Raji (cell line): ENCODE results near the gene FASN.

Experiments used
- POLR2A ChIP-seq: IDR thresholded peaks from 2 replicates; pipeline ENCODE4 v1.6.1; 2011; ENCODE audit warnings: low read depth, low read length, control low read depth; ENCODE audit not compliant: insufficient read depth

FASN gene

DNA sequence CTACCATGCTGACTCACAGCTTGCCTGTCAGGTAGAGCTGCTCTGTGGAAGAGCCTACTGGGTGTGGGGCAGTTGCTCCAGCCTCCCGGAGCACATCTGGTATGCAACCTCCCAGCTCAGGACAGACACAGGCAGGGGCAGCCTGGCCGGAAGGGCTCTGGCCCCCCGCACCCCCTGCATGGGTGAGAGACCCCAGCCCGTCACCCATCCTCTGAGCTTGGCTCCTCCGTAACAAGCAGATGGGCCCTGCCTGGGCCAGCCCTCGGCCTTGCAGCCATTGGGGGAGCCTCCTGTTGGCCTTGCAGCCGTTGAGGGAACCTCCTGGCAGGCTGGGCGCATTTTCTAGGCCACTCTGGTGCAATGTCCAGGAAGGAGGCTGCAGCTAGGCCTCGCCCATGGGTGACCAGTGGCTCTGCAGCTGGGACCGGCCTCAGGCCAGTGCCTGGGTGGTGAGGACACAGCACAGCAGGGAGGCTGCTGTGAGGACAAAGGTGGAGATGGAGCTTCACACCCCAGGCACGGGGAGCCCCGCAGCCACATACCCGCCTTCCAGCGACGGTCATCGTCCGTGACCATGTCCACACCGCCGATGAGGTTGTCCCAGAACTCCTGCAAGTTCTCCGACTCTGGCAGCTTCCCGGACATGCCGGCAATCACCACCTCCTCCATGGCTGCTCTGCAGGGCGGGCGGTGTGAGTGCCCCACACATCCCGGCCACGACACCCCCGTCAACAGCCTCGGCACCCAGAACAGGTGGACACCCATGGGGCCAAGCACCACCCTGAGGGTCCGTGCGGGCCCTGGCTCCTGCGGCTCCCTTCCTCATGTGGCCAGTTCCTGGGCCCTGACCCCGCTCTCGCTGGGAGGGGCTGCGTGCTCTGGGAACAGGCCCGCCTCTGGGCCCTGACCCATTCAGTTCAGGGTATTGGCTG is 2.0 kb downstream of the FASN start:
- no peak for TF ChIP-seq POLR2A

DNA sequence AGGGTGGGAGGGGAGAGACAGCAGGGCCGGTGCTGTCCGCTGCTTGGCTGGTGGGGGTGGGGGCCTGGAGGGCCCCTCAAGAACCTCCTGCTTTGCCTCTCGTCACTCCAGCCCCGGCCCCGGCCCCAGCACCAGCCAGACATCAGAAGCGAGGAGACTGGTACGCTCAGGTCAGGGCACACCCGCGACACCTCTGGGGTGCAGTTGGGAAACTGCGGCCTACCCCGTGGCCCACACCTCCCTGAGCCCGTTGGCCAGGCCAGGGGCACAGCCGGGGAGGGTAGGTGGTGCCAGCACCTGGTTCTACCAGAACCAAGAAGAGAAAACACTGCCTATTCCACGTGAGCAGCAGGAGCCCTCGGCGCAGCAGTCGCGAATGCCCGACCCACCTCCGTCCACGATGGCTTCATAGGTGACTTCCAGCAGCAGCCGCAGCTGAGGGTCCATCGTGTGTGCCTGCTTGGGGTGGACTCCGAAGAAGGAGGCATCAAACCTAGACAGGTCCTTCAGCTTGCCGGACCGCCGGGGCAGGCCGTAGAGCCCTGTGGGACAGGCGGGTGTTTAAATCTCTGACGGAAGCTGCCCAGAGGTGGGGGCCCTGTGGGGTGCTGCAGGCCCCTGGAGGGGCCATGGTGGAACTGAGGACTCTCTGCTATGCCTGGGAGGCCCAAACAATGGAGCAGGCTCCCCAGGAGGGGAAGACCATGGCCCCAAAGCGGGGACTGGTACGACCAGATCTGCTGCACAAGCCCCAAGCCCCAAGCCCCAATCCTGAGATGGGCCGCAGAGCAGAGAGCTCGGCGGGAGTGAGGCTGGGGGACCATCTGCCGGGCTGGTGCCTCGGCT is 2.9 kb downstream of the FASN start:
- TF ChIP-seq POLR2A, result no peak

DNA sequence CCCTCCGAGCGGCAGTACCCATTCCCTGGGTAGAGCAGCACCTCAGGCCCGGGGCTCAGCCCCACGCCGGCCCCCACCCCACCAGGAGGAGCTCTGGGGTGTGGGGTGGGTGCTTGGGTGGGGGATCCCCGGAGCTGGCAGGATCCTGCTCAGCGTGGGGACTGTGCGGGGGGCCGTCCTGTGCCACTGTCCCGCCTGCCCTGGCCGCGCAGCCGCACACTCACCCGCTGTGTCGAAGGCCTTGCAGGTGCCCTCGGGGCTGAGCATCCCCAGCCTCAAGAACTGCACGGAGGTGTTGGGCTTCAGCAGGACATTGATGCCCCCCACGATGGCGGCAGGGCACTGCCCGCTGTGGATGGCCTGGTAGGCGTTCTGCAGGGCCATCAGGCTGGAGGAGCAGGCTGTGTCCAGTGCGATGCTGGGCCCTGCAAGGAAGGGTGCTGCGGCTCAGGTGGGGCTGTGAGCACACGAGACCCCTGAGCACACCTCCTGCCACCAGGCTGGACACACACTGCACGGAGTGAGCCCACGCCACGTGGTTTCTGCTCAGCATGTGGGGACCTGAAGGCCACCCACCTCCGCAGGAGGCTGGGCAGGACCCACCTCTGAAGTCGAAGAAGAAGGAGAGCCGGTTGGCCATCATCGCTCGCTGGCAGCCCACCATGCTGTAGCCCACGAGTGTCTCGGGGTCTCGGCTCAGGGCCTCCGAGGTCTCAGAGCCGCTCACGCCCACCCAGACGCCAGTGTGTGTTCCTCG is 4.9 kb downstream of the FASN start:
- no peak for TF ChIP-seq POLR2A

DNA sequence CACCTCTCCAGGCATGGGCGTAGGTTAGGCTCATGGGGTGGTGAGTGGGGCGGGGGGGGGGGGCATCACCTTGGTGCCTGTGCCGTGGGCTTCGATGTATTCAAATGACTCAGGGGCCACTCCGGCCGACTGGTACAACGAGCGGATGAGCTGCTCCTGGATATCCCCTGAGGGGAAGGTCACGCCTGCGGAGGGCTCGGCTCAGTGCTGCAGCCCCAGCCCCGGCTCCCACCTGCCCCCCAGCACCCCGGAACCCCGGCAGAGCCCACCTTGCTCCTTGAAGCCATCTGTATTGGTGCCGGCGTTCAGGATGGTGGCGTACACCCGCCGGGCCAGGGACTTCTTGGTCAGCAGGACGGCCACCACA is 5.4 kb downstream of the FASN start:
- TF ChIP-seq POLR2A, result no peak

DNA sequence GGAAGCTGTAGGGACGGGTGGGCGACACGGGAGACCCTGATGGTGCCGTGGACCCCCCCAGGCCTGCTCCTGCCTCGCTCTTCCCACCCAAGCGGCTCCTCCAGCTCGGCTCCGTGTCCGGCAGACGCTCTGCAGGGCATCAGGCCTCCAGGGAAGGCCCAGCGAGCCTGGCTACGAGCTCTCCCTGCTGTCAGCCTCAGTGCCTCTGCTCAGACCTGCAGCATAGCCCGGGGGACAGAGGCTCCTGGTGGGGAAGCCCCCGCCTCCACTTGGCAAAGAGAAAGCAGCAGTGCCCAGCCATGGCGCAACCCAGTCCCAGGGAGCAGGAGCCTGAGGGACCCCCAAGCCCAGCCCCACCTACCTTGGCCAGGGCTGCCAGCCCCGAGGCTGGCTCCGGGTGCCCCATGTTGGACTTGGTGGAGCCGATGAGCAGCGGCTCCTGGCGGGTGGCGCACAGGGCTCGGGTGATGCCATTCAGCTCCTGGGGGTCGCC is 5.9 kb downstream of the FASN start:
- TF ChIP-seq POLR2A, result no peak

DNA sequence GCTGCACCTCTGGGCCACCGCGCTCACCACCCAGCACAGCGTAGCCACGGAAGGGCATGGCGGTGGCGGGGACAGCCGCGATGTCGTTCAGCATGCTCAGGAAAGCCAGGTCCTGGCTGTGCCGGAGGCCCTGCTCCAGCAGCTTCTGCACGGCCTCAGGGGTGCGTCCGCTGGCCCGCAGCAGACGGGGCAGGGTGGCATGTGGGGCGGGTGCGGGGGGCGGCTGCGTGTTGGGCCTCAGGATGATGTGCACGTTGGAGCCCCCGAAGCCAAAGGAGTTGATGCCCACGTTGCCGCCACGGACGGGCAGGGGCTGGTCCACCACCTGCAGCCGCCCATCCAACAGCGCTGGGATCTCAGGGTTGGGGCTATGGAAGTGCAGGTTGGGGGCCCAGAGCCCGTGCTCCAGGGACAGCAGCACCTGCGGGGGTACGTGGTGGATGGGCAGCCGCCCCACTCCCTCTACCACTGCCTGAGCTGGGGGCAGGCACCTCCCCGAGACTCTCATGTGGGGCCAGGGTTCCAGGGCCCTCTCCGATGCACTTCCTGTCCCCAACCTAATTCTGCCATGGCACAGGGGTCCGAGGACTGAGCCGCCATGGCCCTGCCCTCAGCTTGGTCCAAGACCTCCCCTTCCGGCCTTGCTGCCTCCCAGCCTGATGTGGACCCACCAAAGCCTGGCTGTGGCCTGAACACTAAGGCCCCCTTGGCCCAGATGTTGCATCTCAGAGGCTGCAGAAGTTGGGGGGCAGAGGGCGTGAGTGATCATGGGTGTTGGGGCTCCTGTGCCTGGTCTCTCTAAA is 6.6 kb downstream of the FASN start:
- no peak for TF ChIP-seq POLR2A

DNA sequence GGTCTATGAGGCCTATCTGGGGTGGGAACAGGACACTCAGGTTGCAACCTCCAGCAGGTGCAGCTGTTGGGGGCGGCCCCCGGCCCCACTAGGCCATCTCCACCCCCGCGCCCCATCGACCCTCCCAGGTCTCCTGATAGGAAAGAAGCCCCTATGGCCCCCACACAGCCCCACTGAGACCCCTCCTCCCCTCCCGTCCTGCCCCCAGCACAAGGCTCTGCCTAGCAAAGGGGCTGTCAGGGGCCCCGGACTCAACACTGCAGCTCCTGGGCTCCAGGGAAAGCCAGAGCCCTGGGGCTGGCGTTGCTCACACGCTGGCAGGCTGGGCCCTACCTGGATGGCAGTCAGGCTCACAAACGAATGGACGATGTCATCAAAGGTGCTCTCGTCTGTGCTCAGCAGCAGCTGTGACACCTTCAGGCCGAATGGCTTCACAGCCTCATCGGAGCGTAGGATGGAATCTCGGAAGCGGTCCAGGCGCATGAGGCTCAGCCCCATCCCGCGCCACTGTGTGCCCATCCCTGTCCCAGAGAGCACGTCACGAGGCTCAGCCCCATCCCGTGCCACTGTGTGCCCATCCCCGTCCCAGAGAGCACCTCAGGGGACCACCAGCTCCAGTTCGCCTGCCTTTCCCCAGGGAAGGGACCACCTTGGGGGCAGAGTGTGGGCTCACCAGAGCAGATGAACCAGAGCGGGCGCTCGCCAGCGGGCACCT is 7.3 kb downstream of the FASN start:
- no peak for TF ChIP-seq POLR2A

DNA sequence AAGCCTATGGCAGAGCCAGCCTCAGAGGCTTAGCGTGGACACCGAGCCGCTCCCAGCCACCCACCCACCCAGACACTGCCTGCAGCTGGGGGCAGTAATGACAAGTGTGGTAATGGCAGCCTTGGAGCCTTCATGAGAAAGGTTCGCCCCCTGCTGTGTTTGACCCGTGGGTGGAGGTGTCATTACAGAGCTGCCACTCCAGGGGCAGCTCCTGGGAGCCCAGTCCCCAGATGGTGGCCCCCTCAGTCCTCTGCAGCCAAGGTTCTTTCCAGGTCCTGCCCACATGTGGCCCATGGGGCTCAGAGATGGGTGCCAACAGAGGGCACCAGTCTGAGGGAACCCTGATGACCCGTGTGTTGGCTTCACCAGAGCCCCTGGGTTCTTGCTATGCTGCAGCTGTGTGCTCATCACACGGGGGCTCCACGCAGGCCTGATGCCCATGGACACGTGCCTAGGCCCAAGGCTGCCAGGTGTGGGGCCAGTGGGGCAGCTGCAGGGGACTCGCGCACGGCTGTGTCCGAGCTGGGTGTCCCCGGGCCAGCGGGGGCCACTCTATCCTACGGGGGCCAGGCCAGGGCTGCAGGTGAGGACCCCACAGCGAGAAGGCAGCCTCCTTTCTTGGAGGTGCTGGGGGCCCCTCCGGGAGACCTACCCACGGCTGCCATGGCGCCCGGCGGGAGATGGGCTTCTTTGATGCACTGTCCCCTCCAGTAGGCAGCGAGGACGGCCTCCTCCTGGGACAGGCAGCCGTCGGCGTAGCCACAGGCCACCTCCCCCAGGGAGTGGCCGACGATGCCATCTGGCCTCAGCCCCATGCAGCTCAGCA is 8.1 kb downstream of the FASN start:
- no peak for TF ChIP-seq POLR2A

DNA sequence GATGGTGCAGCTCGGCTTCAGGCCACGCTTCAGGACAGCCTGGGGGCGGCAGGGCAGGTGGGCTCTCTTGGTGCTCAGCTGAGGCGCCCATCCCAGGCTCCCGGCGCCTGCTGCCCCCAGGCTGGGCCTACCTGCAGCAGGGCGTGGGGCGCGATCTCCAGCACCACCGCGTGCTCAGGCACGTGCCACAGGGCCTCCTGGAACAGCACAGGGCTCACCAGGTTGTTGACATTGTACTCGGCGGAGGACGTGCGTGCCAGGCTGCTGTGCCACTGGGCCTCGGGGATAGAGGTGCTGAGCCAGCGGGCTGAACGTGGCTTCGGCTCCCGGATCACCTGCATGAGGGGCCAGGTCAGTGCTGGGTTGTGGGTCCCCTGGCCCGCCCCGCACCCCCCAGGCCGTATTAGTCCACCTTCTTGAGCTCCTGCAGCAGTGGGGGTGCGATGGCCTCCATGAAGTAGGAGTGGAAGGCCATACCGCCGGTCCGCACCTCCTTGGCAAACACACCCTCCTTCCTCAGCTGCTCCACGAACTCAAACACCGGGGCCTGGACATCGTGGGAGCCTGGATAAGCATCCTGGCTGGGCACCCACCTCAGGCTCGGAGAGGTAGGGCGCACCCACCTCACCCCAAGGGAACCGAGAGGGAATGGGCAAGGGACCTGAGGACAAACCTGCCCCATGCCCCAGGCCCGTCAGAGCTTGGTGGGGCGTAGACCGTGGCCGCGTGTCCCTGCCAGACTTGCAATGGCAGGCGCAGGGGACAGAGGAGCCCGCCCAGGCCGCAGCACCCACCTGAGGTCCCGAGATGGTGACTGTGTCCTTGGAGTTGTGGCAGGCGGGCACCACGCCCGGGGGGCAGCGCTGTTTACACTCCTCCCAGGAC is 9.0 kb downstream of the FASN start:
- TF ChIP-seq POLR2A, result no peak

DNA sequence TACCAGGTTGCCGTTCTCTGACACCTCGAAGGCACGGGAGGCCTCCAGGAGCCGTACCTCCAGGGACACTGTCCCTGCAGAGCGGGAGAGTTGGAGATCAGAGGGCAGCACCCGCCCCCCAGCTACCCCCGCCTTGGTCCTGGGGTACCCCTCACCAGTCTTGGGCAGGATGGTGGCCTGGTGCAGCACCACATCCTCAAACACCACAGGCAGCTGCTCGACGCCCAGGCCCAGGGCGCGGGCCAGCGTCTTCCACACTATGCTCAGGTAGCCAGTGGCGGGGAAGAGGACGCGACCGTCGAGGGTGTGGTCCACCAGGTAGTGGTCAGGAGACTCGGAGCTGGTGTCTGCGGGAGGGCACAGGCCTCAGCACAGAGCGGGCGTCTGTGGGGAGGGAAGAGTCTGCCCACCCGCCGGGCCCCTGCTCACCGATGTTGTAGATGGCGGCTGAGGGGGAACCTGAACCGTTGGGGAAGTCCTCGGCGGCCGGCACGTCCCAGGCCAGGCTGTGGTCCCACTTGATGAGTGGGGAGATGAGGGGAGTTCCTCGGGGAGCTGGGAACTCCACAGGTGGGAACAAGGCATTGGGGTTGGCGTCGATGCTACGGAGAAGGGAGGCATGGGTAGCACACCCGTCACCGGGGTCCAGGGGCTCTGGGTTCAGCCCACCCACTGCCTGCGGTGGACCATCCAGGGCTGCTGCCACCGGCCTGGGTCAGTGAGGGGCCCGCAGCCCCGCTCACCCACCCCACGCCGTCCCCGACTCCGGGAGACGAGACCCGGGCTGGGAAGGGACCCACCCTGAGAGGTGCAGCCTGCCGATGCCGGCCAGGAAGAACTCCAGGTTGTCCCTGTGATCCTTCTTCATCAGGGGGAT is 9.8 kb downstream of the FASN start:
- no peak for TF ChIP-seq POLR2A
